ENCODE measurements around the gene WDR35.

WDR35 gene

DNA sequence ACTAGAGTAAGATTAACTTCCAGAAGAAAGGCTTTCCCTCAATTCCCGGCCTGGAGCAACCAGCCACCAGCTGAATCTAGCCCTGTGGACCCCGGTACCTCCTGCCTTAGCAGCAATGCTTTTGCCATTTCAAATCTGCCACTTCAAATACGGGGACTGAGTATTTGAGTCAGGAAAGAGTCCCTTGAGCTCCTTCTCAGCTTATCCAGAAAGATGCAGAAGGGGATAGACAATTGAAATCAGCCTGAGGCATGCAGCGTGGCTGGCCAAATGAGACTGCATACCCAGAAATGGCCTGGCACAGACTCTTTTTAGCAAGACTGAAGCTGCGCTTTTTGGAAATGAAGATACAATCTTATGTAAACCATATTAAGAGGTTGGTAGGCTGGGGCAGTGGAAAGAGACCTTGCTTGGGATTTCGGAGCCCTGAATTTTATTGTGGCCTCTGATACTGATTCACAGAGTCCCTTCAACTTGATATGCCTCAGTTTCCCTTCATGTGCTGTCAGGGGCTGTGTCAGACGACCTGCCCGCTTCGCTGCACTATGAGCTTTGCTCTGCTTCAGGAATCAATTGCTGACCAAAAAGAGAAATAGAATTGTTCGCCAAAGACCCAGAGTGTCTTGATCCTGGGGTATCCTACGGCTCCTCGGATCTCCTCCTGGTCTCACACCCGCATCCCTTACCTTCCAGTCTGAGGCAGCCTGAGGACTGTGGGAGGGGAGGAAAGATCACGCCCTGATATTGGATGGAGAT, 21.5 kb upstream of the WDR35 start:
- no peak for DNase-seq

DNA sequence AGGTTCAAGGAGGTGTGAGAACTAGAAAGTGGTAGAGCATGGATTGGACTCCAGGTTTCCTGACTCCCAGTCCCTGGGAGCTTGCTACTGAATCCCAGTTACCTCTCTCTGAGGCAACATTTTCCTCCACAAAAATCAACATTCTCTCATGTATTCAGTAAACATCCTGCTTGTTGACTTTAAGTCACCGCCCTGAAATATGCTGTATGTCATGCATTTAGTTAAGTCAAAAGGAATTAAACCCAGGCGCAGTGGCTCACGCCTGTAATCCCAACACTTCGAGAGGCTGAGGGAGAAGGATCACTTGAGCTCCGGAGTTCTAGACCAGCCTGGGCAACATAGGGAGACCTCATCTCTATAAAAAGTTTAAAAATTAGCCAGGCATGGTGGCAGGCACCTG, 18.8 kb upstream of the WDR35 start:
- no peak for DNase-seq

DNA sequence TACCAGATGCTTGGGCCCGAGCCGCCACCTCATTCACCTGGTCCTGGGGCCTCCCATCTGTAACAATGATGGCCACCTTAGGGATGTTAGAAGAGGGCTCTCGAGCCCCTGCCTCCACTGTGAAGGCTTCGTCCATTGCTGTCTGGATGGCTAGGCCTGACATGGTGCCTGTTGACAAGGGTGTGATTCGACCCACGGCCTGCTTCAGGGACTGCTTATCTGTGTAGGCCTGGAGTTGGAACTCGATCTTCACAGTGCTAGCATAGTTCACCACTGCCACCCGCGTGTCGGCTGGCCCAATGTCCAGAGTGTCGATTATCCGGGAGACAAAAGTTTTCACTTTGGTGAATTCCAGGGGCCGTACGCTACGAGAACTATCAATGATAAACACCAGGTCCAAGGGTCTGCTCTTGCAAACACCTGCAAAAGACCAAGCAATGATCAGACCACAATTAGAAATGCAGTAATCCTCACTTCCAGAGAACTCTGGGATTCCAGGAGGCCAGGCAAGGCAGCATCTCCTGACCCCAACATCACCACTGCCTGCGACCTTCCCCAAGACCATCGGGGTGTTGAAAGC, 16.1 kb upstream of the WDR35 start:
- DNase-seq: no peak

DNA sequence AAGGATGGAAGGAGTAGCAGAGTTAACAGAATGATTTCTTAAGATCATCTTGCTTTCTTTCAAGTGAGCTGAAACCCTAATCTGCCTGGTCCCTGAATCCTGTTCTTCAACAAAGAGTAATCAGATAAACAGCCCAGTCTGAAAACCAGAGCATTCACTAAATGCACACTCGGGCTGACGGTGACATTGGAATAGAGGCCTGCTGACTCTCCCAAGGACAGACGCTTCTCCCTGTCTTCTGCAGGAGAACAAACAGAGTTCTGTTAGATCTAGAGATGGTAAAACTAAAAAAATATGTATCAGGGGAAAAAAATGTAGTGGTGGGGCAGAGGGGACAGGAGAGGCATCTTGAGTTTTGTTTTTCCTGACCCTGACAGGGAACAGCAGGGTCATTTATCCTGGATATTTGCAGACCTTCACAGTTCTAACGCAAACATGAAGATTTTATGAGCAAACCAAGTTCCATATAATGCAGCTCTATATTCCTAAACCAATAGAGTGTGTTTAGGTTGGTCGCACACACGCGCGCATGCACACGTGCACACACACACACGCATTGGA, 15.2 kb upstream of the WDR35 start:
- DNase-seq: no peak

DNA sequence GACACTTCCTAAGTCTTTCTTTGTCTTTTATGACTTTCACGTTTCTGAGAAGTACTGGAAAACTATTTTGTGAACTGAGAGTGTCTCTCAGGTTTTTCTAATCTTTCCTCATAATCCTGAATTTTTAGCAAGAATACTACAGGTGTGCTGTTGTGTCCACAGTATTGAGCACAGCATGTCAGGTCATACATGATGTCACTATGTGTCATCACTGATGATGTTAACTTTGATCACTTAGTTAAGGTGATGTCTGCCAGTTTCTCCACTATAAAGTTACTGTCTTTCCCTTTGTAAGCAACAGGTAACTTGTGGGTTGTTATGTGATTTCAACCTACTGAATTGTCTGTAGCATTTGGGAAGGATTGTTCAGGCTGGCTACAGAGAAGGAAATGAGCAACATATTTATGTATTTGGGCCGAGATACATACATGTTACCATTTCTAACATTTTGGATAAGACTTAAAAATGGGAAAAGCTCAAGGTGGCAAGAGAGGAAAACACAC, 11.5 kb upstream of the WDR35 start:
- no peak for DNase-seq

DNA sequence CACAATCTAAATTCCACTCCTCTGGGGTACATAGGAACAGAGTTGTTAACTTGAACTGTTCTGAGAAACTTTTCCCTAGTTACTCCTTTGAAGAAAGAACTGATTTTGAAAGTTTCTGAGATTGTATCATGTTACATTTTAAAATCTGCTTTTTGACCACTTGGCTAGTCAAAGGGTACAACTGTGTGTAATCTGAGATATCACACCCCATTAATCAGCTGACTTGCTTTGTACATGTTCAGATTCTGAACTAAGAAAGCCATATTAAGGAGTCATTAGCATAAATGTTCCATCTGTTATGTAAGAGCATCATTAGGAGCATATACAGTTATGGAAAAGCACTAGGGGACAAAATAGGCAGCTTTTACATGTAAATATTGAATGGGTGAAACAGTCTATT, 3.8 kb upstream of the WDR35 start:
- no peak for DNase-seq

DNA sequence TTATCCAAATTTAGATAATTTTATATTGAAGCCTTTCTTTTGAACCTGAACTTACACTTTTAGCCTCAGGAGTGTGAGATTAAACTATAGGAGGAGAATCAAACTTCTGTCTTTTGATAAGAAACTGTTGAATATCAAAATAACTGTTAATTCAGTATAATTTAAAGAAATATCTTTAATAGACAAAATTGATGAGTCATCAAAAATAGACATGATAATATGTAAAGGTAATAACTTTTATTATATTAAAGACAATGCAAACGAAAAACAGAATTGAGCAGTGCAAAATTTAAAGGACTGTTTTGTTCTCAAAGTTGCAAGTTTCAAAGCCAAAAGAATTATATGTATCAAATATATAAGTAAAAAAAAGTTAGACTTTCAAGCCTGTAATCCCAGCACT, 2.0 kb upstream of the WDR35 start:
- no peak for DNase-seq

DNA sequence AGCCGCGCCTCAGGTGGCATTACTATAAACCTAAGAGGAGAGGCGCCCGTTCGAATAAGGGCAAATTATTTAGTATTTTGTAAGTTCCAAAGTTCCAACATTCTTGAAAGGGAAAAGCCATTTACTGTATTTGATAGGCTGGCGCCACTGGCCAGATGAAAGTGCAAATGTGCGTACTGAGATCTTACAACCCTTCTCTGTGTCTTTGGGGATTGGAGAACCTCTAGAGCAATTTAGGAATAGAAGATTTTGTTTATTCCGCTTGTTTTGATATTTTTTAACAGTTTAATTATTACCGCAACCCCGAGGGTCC, 467 bp upstream of the WDR35 start:
- DNase-seq: no peak

DNA sequence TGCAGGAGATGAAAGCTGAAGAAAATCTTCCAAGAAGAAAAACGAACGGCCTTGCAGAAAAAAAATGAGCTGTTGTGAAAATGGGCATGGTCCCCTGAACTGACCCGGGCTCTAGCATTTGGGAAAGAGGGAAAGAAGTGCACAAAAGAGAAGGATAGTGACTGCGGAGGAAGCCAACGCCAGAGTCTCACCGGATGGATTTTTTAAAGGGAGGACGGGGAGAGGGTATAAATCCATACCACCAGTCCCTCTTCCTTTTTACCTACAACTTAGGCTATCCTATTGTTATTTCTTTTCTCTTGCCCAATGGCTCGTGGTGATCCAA, 601 bp downstream of the WDR35 start:
- no peak for DNase-seq

DNA sequence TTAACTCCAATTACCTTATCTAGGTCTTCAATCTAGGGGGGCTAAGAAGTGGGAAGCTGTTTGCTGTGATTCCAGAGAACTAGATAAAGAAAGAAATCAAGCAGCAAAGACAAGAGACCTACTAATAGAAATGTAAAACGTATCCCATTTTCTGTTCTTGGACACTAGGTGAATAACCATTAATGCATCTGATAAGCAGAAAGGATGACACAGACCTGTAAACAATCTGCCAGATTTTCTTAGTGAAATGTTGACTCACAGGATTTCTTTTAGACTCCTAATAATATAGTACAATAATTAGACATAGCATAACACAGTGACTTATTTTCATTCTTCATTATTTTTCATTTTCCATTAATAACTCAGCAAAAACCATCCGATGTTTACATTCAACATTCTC, 1.3 kb downstream of the WDR35 start:
- DNase-seq: no peak

DNA sequence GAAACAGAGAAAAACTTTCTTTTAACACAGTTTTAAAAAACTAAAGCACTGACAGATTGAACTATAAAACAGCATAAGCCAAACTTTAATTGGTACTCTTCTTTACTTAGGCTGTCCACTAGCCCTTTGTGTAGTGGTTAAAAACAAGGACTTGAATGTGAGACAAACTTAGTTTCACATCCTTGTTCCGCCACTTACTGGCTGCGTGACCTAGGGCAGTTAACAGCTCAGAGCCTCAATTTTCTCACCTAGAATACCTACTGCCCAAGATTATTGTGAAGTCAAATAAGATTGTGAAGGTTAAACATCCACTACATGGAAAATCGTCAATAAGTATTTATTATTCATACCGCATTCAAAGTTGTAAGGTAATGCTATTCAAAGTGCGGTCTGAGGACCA, 2.0 kb downstream of the WDR35 start:
- DNase-seq: no peak

DNA sequence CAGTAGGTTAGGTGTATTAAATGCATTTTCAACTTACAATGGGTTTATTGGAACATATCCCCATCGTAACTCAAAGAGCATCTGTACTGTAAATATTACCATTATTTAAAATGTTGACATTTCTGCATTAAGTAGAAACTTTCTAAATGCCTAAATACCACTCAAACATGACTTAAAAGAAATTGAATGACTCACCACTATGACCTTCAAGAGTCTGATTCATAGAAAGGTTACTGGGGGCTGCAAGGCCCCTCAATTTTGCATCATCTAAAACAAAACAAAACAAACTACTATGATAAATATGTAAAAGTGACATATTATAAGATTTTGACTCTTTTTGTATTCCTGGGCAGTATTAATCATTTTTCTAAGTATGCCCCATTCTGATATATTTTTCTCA, 7.6 kb downstream of the WDR35 start:
- DNase-seq: peak; percentile 13

DNA sequence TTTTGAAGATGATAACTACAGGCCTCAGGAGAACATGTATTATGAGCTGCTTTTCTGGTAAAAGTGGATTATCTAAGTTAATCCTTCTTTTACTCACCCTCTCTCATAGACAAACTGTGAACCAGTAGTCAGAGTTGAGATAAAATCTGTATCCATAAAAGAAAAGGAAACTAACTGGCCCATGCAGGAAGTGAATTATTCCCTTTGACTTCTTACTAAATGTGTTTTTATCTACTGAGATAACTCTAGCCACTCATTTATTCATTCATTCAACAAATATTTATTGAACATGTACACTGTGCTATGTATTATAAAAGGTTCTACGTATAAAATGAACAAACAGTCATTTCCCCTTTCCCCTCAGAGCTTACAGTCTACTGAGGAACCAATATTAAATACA, 10.0 kb downstream of the WDR35 start:
- DNase-seq: no peak

DNA sequence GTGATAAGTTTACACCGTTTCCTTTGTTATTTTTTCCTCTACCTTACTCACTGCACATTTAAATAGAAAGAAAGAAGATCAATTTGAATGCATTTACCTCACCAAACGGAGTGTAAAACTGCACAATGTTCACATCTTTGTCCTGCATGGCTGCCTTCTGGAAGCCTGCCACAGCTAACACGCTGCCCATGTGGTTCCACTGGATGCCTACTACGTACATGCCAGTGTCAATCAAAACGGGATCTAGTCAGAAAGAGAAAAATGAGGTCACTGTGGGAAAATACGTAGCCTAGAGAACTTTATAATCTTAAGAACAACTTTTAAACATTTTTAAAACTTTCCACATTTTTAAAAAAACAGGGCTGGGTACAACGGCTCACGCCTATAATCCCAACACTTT, 16.4 kb downstream of the WDR35 start:
- DNase-seq: no peak

DNA sequence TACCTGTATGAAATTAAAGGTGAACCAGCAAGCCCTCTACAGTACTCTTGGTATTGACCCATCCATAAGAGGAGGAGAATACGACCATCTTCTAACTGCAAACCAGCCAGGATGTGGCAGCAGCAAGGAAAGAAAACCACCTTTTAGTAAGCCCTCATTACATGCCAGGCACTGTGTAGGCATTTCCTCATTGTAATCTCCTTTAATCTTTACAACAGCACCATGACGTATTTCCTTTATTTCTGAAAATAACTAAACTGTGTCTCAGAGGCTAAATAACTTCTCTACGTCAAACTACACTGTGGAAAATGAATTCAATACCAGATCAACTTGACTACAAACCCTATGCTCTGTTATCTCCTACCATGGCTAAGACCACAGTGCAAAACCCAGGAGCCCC, 18.2 kb downstream of the WDR35 start:
- no peak for DNase-seq

DNA sequence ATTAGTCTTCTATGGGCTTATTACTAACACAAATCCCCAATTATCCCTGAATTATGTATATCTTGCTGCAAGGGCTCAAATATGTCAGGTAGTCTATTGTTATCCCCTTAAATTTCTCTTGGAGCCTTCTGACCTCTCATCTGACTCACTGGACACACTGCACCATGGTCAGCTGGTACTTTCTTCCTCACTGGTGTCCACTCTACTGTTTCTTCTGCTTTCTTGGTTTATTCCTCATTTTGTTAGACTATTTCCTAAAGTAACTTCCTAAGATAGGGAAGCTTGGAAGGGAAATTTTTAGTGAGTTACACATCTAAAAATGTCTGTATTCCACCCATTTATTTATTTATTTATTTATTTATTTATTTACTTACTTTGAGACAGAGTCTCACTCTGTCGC, 26.5 kb downstream of the WDR35 start:
- no peak for DNase-seq

DNA sequence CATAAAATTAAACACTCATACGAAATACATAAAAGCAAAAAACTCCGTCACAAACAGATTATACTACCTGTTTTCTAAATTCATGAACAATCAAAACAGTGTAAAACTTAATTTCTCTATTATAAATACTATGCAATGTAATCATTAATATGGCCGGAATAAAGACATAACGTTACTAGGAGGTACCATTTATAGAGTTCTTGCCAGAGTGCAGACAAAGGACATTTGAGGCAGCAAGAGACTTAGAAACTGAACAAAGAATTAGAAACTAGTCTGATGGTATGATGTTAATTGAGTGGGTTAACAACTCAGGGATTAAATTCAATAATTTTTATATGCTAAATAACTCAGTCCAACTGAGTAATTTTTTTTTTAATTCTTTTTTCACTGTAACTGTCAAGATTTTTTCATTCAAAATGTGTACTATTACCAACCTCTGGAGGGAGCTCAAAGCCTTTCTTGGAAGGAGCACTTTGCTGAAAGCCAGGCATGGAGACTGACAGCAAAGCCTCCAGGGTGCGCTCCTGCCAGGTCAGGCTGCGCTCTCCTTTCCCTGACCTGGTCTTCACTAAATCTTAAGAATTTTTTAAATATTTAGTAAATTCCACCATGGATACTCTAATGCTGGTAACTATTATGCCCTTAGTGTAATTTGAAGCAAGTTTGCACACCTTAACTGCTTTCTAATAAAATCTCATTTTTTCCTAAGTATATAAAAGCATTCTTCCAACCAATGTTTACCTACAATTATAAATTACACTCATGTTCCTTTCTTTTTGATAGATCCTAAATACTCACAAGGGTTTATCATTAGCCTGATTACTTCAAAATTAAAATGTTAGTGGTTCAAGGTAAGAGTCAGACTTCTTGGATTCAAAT, 34.1 kb downstream of the WDR35 start:
- peak; percentile 77 for DNase-seq

DNA sequence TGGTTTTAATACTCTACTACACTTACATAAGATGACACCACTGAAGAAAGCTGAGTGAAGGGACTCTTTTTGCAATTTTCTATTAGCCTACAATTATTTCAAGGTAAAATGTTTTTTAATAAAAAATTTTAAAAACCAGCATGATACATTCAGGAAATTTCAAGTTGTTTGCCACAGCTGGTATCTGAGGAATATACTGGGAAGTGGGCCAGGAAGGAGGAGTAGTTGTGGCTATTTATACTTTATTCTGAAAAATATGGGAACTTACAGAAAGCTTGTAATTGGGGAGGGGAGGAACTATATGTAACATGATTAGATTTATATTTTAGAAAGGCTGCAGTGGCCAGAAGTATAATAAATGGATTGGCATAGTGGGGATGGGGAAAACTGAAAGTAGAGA, 40.8 kb downstream of the WDR35 start:
- DNase-seq: peak; percentile 71

DNA sequence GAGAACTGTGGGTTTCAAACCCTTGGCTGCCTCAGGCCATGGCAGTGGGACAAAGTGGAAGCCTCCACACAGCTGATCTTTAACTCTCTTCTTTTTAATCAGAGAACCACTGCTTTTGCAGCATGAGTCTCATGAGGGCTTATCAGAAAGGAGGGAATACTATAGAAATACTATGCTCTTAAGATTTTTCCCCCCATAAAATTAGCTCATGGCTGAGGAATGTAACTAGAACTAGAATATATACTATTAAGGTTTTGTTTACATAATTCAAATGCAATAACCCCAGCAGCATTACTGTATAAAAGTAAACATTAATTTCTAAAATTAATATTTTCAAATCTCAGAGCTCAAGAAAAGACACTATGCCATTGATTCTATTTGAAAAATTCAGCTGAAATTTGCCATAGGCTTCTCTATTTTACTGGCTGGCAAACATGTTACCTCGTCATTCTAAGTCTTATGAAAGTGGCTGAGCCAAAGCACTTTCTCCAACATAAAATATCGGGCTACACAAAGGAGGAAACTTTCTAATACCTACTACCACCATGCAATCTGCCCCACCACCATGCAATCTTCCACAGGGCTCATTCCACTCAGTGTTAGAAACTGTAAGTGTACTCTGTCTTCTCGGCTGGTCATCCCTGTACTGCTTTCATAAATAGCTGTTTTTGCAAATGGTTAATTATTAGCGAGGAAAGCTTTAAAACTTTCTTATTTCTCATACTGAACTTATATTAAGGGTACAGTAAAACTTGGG, 42.5 kb downstream of the WDR35 start:
- DNase-seq: peak; percentile 31

DNA sequence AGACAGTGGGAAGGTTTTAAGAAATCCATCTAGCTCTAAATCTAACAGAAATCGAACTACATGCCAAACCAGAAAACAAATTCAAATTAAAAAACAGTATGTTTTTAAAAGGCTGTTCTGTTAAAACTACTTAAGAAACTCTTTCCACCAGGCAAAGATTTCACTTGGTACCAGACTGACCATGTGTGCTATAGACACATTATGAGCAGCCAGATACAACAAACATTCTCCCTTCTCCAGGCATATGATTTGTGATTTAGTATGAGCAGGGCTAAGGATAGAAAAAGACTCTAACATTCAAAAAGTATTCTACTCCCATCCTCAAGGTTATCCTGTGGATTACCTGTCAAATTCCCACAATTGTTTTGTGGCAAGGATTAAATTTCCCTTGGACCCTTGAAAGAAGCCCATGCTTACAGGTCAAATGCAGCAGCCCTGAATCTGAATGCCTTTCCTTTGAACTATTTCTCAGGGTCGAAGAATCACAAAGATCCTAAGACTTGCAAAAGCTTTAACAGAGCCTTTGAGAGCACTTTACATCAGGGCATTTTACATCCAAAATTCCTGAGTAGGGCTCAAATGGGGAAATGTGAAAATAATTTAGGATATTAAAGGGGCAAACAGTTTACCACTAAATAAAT, 45.6 kb downstream of the WDR35 start:
- DNase-seq: no peak

DNA sequence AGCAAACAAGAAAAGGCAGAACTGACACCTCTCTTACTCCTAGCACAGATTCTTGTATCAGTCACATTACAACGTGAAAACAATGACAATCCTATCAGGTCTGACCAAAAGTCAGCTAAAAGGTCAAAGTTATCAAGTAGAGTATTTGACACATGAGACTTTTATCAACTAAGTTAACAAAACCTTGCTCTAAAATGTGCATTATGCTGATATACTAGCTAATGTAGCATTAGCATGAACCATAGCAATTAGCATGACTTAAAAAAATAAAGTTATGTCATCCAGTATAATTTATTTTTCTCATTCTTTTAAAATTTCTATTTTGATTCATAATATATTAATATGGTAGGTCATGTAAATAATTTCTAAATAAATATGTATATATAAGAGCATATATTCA, 46.7 kb downstream of the WDR35 start:
- no peak for DNase-seq

DNA sequence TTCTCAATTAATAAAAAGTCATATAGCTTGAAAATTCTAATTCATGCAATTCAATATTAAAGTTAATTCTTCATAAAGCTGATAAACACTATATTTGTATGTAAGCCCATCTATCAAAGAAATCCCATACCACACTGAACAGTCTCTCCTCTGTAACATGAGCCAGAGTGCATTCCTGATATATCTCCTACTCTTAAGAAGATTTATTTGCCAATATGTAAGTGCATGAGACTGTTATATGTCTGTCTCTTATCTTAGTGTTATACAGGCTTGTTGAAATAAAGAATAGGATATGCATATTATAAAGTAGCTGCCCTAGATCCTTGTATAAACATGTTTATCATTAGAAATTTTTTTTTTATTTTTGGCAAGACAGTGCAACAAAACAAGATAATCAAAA, 47.7 kb downstream of the WDR35 start:
- DNase-seq: no peak
